OCI-LY1 (cell line): ENCODE measurements around the gene NR4A1.

Source experiments
- H2AFZ ChIP-seq: fragments of 200-600 bp; sonication (generic), shearing (Covaris generic); 2 replicates; pipeline ENCODE4 v1.6.0; 2014; ENCODE audit warnings: antibody characterized with exemption, mild to moderate bottlenecking, low read length
- H3F3A ChIP-seq: fragments of 200-600 bp; sonication (generic), shearing (Covaris generic); 2 replicates; pipeline ENCODE4 v1.6.0; 2014; ENCODE audit warnings: mild to moderate bottlenecking, antibody characterized with exemption, low read length, moderate library complexity; ENCODE audit not compliant: insufficient read depth
- H3K27ac ChIP-seq: fragments of 200-600 bp; sonication (generic); 2 replicates; pipeline ENCODE4 v1.5.1; 2014; ENCODE audit warnings: low read length, mixed run types, mild to moderate bottlenecking, low read depth; ENCODE audit not compliant: poor library complexity, severe bottlenecking
- H3K27me3 ChIP-seq: fragments of 200-600 bp; sonication (generic); 2 replicates; pipeline ENCODE4 v1.6.0; 2014; ENCODE audit warnings: antibody characterized with exemption, mild to moderate bottlenecking, low read length, moderate library complexity; ENCODE audit not compliant: insufficient read depth
- H3K36me3 ChIP-seq: fragments of 200-600 bp; sonication (generic); 2 replicates; pipeline ENCODE4 v1.6.1; 2014; ENCODE audit warnings: mild to moderate bottlenecking, antibody characterized with exemption, low read length, moderate library complexity, mixed read lengths; ENCODE audit not compliant: insufficient read depth
- H3K4me1 ChIP-seq: fragments of 200-600 bp; sonication (generic); 2 replicates; pipeline ENCODE4 v1.5.1; 2014; ENCODE audit warnings: mild to moderate bottlenecking, low read length, moderate library complexity; ENCODE audit not compliant: insufficient read depth, severe bottlenecking
- H3K4me2 ChIP-seq: fragments of 200-600 bp; sonication (generic), shearing (Covaris generic); 2 replicates; pipeline ENCODE4 v1.6.1; 2014; ENCODE audit warnings: low read length
- H3K4me3 ChIP-seq: fragments of 200-600 bp; sonication (generic); 2 replicates; pipeline ENCODE4 v1.5.1; 2014; ENCODE audit warnings: low read length, low read depth, mild to moderate bottlenecking, mixed read lengths; ENCODE audit not compliant: poor library complexity, severe bottlenecking
- H3K79me2 ChIP-seq: fragments of 200-600 bp; shearing (Covaris generic); 2 replicates; pipeline ENCODE4 v1.6.1; 2016; ENCODE audit warnings: mixed run types, low read length, mixed read lengths; ENCODE audit not compliant: insufficient read depth
- H3K9ac ChIP-seq: fragments of 200-600 bp; sonication (generic), shearing (Covaris generic); 2 replicates; pipeline ENCODE4 v1.6.1; 2014; ENCODE audit warnings: mild to moderate bottlenecking, low read length, mixed read lengths
- H3K9me2 ChIP-seq: fragments of 200-600 bp; sonication (generic), shearing (Covaris generic); 2 replicates; pipeline ENCODE4 v1.6.1; 2014; ENCODE audit warnings: low read depth, mild to moderate bottlenecking, low read length, mixed read lengths
- H3K9me3 ChIP-seq: fragments of 200-600 bp; shearing (Covaris generic); 2 replicates; pipeline ENCODE4 v1.6.1; 2014; ENCODE audit warnings: low read length, mixed read lengths
- H4K20me1 ChIP-seq: fragments of 200-600 bp; sonication (generic), shearing (Covaris generic); 2 replicates; pipeline ENCODE4 v1.6.0; 2016; ENCODE audit warnings: mild to moderate bottlenecking, low read length; ENCODE audit not compliant: insufficient read depth
- EZH2 ChIP-seq: fragments of 200-600 bp; sonication (generic), shearing (Covaris generic); IDR thresholded peaks from 2 replicates; pipeline ENCODE4 v1.8.0; 2017; ENCODE audit warnings: borderline replicate concordance, mixed run types, mild to moderate bottlenecking, antibody characterized with exemption, low read length, moderate library complexity, mixed read lengths
- TF ChIP-seq, protein P1 (sequence below): fragments of 200-600 bp; sonication (generic), shearing (Covaris generic); IDR thresholded peaks from 2 replicates; pipeline ENCODE4 v1.5.1; 2017; ENCODE audit warnings: mild to moderate bottlenecking, antibody characterized with exemption, low read length, moderate library complexity, mixed read lengths

Gene NR4A1

GRCh38 chr12:52078276-52078675, 27.0 kb downstream of the NR4A1 start:
- H3K4me3 ChIP-seq, result no peak overlapping the region
- H3K9me3 ChIP-seq, result no peaks in the 10 kb centered on the region
- peaks cover 58% of the 10 kb centered on the region for H3K36me3 ChIP-seq
- no peaks in the 10 kb centered on the region for H3K9me2 ChIP-seq
- no peaks in the 10 kb centered on the region for H3K79me2 ChIP-seq
- H3K27ac ChIP-seq, result no peak overlapping the region
- no peaks in the 10 kb centered on the region for H4K20me1 ChIP-seq
- no peak for TF ChIP-seq EZH2
- TF ChIP-seq, protein P1, sequence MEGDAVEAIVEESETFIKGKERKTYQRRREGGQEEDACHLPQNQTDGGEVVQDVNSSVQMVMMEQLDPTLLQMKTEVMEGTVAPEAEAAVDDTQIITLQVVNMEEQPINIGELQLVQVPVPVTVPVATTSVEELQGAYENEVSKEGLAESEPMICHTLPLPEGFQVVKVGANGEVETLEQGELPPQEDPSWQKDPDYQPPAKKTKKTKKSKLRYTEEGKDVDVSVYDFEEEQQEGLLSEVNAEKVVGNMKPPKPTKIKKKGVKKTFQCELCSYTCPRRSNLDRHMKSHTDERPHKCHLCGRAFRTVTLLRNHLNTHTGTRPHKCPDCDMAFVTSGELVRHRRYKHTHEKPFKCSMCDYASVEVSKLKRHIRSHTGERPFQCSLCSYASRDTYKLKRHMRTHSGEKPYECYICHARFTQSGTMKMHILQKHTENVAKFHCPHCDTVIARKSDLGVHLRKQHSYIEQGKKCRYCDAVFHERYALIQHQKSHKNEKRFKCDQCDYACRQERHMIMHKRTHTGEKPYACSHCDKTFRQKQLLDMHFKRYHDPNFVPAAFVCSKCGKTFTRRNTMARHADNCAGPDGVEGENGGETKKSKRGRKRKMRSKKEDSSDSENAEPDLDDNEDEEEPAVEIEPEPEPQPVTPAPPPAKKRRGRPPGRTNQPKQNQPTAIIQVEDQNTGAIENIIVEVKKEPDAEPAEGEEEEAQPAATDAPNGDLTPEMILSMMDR, result no peak
- H3F3A ChIP-seq, result no peaks in the 10 kb centered on the region
- no peak overlapping the region for H3K4me2 ChIP-seq
- no peak overlapping the region for H3K9ac ChIP-seq
- H2AFZ ChIP-seq, result no peak overlapping the region
- H3K27me3 ChIP-seq, result no peaks in the 10 kb centered on the region
- H3K4me1 ChIP-seq, result peaks cover 40% of the 10 kb centered on the region

DNA sequence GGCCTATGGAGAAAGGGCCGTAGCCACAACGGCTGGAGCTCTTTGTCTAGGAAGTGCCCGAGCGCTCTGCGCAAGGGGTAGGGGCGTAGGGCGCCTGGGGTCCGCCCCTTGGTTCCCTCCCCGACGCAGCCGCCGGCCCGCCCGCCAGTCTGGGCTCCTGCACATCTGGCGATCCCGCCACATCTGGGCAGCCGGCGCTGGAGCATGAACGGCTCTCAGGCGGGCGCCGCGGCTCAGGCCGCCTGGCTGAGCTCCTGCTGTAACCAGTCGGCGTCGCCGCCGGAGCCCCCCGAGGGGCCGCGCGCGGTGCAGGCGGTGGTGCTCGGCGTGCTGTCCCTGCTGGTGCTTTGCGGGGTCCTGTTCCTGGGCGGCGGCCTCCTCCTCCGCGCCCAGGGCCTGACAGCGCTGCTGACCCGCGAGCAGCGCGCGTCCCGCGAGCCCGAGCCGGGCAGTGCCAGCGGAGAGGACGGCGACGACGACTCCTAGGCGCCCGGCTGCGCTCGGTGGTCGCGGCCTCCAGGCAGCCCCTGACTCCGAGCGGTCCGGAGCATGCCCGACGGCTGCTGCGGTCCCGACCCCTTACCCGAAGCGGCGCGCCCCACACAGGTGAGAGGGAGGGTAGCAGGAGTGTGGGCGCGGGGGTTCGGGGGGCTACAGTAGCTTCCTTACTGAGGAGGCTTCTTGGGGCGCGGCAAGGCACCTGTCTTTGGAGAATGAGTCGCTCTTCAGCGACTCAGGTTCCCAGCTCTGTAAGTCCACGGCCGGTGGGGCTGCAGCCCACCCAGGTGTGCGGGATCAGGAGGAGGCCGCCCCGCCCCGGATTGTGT, 28.5 kb downstream of the NR4A1 start, which contains the start of gene SMIM41:
SMIM41 (plus strand) TSS at position 129 of the 827 bp plus-strand sequence; CDS start at position 205, 76 bp downstream.
- H3F3A ChIP-seq, result no peaks in the 10 kb centered on the region
- H3K9me2 ChIP-seq, result no peaks in the 10 kb centered on the region
- H3K36me3 ChIP-seq, result peaks cover 43% of the 10 kb centered on the region
- H3K4me3 ChIP-seq, result no peak within 1 kb of the TSS
- TF ChIP-seq EZH2, result no peak
- TF ChIP-seq, protein P1, result no peak
- H3K79me2 ChIP-seq, result no peaks in the 10 kb centered on the region
- H2AFZ ChIP-seq, result no peak within 1 kb of the TSS
- peak within 1 kb of the TSS; percentile 83 for H3K27ac ChIP-seq
- H4K20me1 ChIP-seq, result no peaks in the 10 kb centered on the region
- no peak within 1 kb of the TSS for H3K4me2 ChIP-seq
- no peaks in the 10 kb centered on the region for H3K27me3 ChIP-seq
- H3K9me3 ChIP-seq, result no peaks in the 10 kb centered on the region
- H3K4me1 ChIP-seq, result peaks cover 34% of the 10 kb centered on the region
- H3K9ac ChIP-seq, result peak within 1 kb of the TSS; percentile 42; the same call in 1 of the 2 replicates

- Histone ChIP-seq H3K27ac (peak overlapping the region; percentile 83), H3K4me1 (peaks cover 34% of the 10 kb centered on the region), H3K9me2 (no peaks in the 10 kb centered on the region), H2AFZ (no peak overlapping the region), H3K9me3 (no peaks in the 10 kb centered on the region), H3K4me3 (no peak overlapping the region), H3K36me3 (peaks cover 34% of the 10 kb centered on the region), H3F3A (no peaks in the 10 kb centered on the region), H3K9ac (peak overlapping the region; percentile 42), H3K4me2 (peak overlapping the region; percentile 59; the same call in 1 of the 2 replicates), H3K79me2 (no peaks in the 10 kb centered on the region), H4K20me1 (no peaks in the 10 kb centered on the region), H3K27me3 (no peaks in the 10 kb centered on the region)
- no peak for TF ChIP-seq EZH2
- TF ChIP-seq, protein P1, result no peak
Measured at GRCh38 chr12:52080403-52081251, 29.4 kb downstream of the NR4A1 start.
